ENCODE results near the gene MRPL42.

Gene MRPL42

GRCh38 chr12:93563807-93564538 is 96.7 kb downstream of the MRPL42 start:
- Histone ChIP-seq H3K27me3 (replicated peaks) (no peaks in the 10 kb centered on the region), H3K4me3 (ENCODE audit: low read depth, low read length) (no peak overlapping the region), H3K36me3 (replicated peaks) (no peaks in the 10 kb centered on the region), H3K27ac (no peak overlapping the region)
- in situ Hi-C loops (cut with HindIII; ENCODE audit: low pct_ligation_motif_present, low sequenced_read_pairs) = loop anchor here (25.0 kb wide), 1 partner anchor 523 kb away; no protein-coding TSS in a partner anchor
- TF ChIP-seq CTCF (IDR thresholded peaks at IDR 0.05; ENCODE audit: low read depth, low read length, missing control alignments) = peak; percentile 69
- no peak for DNase-seq

GRCh38 chr12:93565760-93566159 is 98.4 kb downstream of the MRPL42 start:
- Histone ChIP-seq H3K4me3 (ENCODE audit: low read depth, low read length) (no peak overlapping the region), H3K27me3 (replicated peaks) (no peaks in the 10 kb centered on the region), H3K36me3 (replicated peaks) (no peaks in the 10 kb centered on the region), H3K27ac (no peak overlapping the region)
- in situ Hi-C loops (cut with HindIII; ENCODE audit: low pct_ligation_motif_present, low sequenced_read_pairs) = loop anchor here (25.0 kb wide), 1 partner anchor 522 kb away; no protein-coding TSS in a partner anchor
- no peak for DNase-seq
- TF ChIP-seq CTCF (IDR thresholded peaks at IDR 0.05; ENCODE audit: low read depth, low read length, missing control alignments) = no peak
